HepG2 (cell line): ENCODE measurements around the gene LBR. TPM values are rescaled to one million over a fixed set of nuclear protein-coding genes. Genes with fewer than 3 reads are reported as not detected.

Experiments
- DPF2 ChIP-seq: sonication (generic); formaldehyde crosslinking; IDR thresholded peaks from 2 replicates; pipeline ENCODE4 v1.4.0; 2020; ENCODE audit warnings: mild to moderate bottlenecking, low read depth, missing genetic modification reagents, borderline replicate concordance
- ETV5 ChIP-seq: IDR thresholded peaks from 2 replicates; pipeline ENCODE4 v1.6.1; 2018; ENCODE audit warnings: missing biosample characterization, missing genetic modification reagents, inconsistent platforms, borderline replicate concordance
- KDM4B ChIP-seq: sonication (generic); formaldehyde crosslinking; IDR thresholded peaks from 2 replicates; pipeline ENCODE4 v1.4.0; 2020; ENCODE audit warnings: missing genetic modification reagents
- KLF15 ChIP-seq: sonication (generic); formaldehyde crosslinking; IDR thresholded peaks from 2 replicates; pipeline ENCODE4 v1.8.1; 2023; ENCODE audit warnings: borderline replicate concordance, mild to moderate bottlenecking, inconsistent platforms, missing genetic modification reagents, mixed read lengths
- NBN ChIP-seq: fragments of 450-650 bp; conservative IDR thresholded peaks from 2 replicates; pipeline ENCODE4 v1.6.1; 2017
- NCOA5 ChIP-seq: sonication (generic); formaldehyde crosslinking; IDR thresholded peaks from 2 replicates; pipeline ENCODE4 v1.4.0; 2020; ENCODE audit warnings: missing genetic modification reagents
- NR2C2 ChIP-seq: sonication (generic); formaldehyde crosslinking; IDR thresholded peaks from 2 replicates; pipeline ENCODE4 v1.4.0; 2020; ENCODE audit warnings: missing genetic modification reagents, mild to moderate bottlenecking, moderate library complexity, borderline replicate concordance
- ONECUT2 ChIP-seq: sonication (generic); formaldehyde crosslinking; IDR thresholded peaks from 2 replicates; pipeline ENCODE4 v1.4.0; 2020; ENCODE audit warnings: missing genetic modification reagents
- PRMT3 ChIP-seq: sonication (generic); formaldehyde crosslinking; IDR thresholded peaks from 2 replicates; pipeline ENCODE4 v1.8.1; 2022; ENCODE audit warnings: low read depth, mild to moderate bottlenecking, moderate library complexity, missing genetic modification reagents, borderline replicate concordance
- RAD21 ChIP-seq: fragments of 450-650 bp; formaldehyde crosslinking; IDR thresholded peaks from 2 replicates; pipeline ENCODE4 v1.5.0; 2020; ENCODE audit warnings: mild to moderate bottlenecking
- RXRA ChIP-seq: sonication (generic); formaldehyde crosslinking; IDR thresholded peaks from 2 replicates; pipeline ENCODE4 v1.5.1; 2020; ENCODE audit warnings: missing genetic modification reagents
- SMAD9 ChIP-seq: sonication (generic); formaldehyde crosslinking; IDR thresholded peaks from 2 replicates; pipeline ENCODE4 v1.5.1; 2020; ENCODE audit warnings: mild to moderate bottlenecking, missing genetic modification reagents
- SRF ChIP-seq: IDR thresholded peaks from 2 replicates; pipeline ENCODE4 v1.6.1; 2011; ENCODE audit warnings: mild to moderate bottlenecking, low read depth, low read length, moderate library complexity
- TCF7L2 ChIP-seq: IDR thresholded peaks from 2 replicates; pipeline ENCODE4 v1.6.1; 2011; ENCODE audit warnings: mild to moderate bottlenecking, low read depth, low read length, moderate library complexity
- ZKSCAN1 ChIP-seq: fragments of 150-350 bp; IDR thresholded peaks from 2 replicates; pipeline ENCODE4 v1.6.1; 2014; ENCODE audit warnings: low read length
- ZMYM4 ChIP-seq: sonication (generic); formaldehyde crosslinking; IDR thresholded peaks from 2 replicates; pipeline ENCODE4 v1.8.1; 2023; ENCODE audit warnings: mild to moderate bottlenecking, missing genetic modification reagents
- ZNF253 ChIP-seq: sonication (generic); formaldehyde crosslinking; IDR thresholded peaks from 2 replicates; pipeline ENCODE4 v1.8.0; 2022; ENCODE audit warnings: mild to moderate bottlenecking, missing genetic modification reagents, borderline replicate concordance
- ZNF891 ChIP-seq: sonication (generic); formaldehyde crosslinking; IDR thresholded peaks from 2 replicates; pipeline ENCODE4 v1.5.0; 2020; ENCODE audit warnings: mild to moderate bottlenecking, missing genetic modification reagents
- ZSCAN25 ChIP-seq: sonication (generic); formaldehyde crosslinking; IDR thresholded peaks from 2 replicates; pipeline ENCODE4 v1.8.0; 2022; ENCODE audit warnings: mild to moderate bottlenecking, missing genetic modification reagents
- polyA plus RNA-seq, 8 experiments: library from polyadenylated mRNA; depleted of rRNA in 3 of 8; stranded (reverse) in 7 of 8; unstranded in 1 of 8; fragments of >200 nt; fragmentation: Illumina TruSeq in 4 of 8; extraction: Trizol in 4 of 8; gene quantifications; 2 replicates each; pipeline versions ENCODE4 v1.2.1 to v1.2.3, GENCODE V29; 2011 to 2016; ENCODE audit warnings: low read depth in 4 of 8, missing spikeins in 1 of 8, mixed read lengths in 1 of 8; ENCODE audit not compliant: insufficient read depth in 1 of 8
- total RNA-seq, 5 experiments: library from RNA; depleted of rRNA; stranded (reverse); fragments of >200 nt; fragmentation: Illumina TruSeq; extraction: Trizol; gene quantifications; 2 replicates each; pipeline ENCODE4 v1.2.3, GENCODE V29; 2016; ENCODE audit warnings: low read depth in 1 of 5
- TF ChIP-seq, protein P1 (sequence below): sonication (generic); formaldehyde crosslinking; IDR thresholded peaks from 2 replicates; pipeline ENCODE4 v1.4.0; 2020; ENCODE audit warnings: mild to moderate bottlenecking, missing genetic modification reagents
- TF ChIP-seq, protein P2 (sequence below): sonication (generic); formaldehyde crosslinking; IDR thresholded peaks from 2 replicates; pipeline ENCODE4 v1.9.0; 2021; ENCODE audit warnings: missing genetic modification reagents, borderline replicate concordance
- TF ChIP-seq, protein P3 (sequence below): sonication (generic); formaldehyde crosslinking; IDR thresholded peaks from 2 replicates; pipeline ENCODE4 v1.8.0; 2022; ENCODE audit warnings: mild to moderate bottlenecking, missing genetic modification reagents; ENCODE audit not compliant: insufficient replicate concordance
- TF ChIP-seq, protein P4 (sequence below): sonication (generic); formaldehyde crosslinking; IDR thresholded peaks from 2 replicates; pipeline ENCODE4 v1.9.0; 2021; ENCODE audit warnings: missing genetic modification reagents, borderline replicate concordance

LBR gene
- total and polyA plus RNA-seq, 2 of the 13 experiments (the other 11 are each of a cell fraction or from before 2014, with no cell fraction given): 38.9 to 76.7 TPM

DNA sequence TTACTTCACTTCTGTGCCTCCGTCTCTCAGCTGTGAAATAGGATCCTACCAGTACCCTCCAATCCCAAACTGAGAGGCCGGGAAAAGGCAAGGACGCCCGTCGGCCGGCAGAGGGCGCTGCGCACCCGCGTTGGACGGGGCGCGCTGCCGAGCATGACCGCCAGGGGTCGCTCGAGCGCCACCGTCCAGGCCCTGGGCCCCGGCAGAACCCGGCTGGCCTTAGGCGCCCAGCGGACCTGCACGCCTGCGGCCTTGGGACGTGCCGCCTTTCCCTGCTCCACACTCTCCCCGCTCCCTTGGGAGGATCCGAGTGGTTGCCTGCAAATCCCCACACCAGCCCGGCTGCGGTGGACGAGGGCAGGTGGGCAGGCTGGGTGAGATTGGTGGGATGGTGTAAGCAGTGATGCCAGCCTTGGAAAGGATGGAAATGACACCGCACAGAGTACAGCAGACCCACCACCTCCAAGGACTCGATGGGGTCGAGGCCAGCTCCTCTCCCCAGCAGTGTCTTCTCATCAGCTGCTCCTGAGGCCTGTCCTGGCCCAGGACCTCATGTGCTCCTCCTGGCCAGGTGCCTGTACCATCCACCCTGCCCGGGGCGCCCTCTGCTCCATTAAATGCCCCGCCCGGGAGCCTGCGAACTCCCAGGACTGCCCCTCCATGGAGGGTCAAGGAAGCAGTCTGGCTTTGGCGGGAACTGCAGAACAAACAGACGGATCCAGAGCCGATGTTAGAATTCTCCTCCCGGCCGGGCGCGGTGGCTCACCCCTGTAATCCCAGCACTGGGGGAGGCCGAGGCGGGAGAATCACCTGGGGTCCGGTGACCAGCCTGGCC lies 47.4 kb upstream of the LBR start (continued):
- TF ChIP-seq ONECUT2 (CRISPR knock-in tag) (no peak), SMAD9 (CRISPR knock-in tag) (no peak), KLF15 (no peak), ZMYM4 (CRISPR knock-in tag) (peak; percentile 86), KDM4B (CRISPR knock-in tag) (0 out of 2 replicates have a peak, but pooled peaks have one; percentile 38), NBN (no peak), NR2C2 (peak; percentile 25; the same call in 1 of the 2 replicates), DPF2 (CRISPR knock-in tag) (no peak), RAD21 (CRISPR knock-in tag) (peak; percentile 100), PRMT3 (CRISPR knock-in tag) (no peak), ZKSCAN1 (no peak), SRF (no peak), ZNF891 (CRISPR knock-in tag) (no peak; the same call in 1 of the 2 replicates), ZSCAN25 (CRISPR knock-in tag) (peak; percentile 64; the same call in 1 of the 2 replicates), NCOA5 (CRISPR knock-in tag) (no peak), ZNF253 (no peak), ETV5 (CRISPR knock-in tag) (no peak; the same call in 1 of the 2 replicates), RXRA (CRISPR knock-in tag) (peak; percentile 65), TCF7L2 (no peak)
- TF ChIP-seq, protein P1, sequence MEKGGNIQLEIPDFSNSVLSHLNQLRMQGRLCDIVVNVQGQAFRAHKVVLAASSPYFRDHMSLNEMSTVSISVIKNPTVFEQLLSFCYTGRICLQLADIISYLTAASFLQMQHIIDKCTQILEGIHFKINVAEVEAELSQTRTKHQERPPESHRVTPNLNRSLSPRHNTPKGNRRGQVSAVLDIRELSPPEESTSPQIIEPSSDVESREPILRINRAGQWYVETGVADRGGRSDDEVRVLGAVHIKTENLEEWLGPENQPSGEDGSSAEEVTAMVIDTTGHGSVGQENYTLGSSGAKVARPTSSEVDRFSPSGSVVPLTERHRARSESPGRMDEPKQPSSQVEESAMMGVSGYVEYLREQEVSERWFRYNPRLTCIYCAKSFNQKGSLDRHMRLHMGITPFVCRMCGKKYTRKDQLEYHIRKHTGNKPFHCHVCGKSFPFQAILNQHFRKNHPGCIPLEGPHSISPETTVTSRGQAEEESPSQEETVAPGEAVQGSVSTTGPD (CRISPR knock-in tag): no peak
- TF ChIP-seq, protein P2, sequence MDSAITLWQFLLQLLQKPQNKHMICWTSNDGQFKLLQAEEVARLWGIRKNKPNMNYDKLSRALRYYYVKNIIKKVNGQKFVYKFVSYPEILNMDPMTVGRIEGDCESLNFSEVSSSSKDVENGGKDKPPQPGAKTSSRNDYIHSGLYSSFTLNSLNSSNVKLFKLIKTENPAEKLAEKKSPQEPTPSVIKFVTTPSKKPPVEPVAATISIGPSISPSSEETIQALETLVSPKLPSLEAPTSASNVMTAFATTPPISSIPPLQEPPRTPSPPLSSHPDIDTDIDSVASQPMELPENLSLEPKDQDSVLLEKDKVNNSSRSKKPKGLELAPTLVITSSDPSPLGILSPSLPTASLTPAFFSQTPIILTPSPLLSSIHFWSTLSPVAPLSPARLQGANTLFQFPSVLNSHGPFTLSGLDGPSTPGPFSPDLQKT (CRISPR knock-in tag): no peak
- TF ChIP-seq, protein P3, sequence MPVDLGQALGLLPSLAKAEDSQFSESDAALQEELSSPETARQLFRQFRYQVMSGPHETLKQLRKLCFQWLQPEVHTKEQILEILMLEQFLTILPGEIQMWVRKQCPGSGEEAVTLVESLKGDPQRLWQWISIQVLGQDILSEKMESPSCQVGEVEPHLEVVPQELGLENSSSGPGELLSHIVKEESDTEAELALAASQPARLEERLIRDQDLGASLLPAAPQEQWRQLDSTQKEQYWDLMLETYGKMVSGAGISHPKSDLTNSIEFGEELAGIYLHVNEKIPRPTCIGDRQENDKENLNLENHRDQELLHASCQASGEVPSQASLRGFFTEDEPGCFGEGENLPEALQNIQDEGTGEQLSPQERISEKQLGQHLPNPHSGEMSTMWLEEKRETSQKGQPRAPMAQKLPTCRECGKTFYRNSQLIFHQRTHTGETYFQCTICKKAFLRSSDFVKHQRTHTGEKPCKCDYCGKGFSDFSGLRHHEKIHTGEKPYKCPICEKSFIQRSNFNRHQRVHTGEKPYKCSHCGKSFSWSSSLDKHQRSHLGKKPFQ (CRISPR knock-in tag): no peak
- TF ChIP-seq, protein P4, sequence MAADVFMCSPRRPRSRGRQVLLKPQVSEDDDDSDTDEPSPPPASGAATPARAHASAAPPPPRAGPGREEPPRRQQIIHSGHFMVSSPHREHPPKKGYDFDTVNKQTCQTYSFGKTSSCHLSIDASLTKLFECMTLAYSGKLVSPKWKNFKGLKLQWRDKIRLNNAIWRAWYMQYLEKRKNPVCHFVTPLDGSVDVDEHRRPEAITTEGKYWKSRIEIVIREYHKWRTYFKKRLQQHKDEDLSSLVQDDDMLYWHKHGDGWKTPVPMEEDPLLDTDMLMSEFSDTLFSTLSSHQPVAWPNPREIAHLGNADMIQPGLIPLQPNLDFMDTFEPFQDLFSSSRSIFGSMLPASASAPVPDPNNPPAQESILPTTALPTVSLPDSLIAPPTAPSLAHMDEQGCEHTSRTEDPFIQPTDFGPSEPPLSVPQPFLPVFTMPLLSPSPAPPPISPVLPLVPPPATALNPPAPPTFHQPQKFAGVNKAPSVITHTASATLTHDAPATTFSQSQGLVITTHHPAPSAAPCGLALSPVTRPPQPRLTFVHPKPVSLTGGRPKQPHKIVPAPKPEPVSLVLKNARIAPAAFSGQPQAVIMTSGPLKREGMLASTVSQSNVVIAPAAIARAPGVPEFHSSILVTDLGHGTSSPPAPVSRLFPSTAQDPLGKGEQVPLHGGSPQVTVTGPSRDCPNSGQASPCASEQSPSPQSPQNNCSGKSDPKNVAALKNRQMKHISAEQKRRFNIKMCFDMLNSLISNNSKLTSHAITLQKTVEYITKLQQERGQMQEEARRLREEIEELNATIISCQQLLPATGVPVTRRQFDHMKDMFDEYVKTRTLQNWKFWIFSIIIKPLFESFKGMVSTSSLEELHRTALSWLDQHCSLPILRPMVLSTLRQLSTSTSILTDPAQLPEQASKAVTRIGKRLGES (CRISPR knock-in tag): no peak
